Panc1 (cell line): ENCODE results near the gene C1QTNF12.

Experiments used
- CTCF ChIP-seq: fragments of 450-650 bp; IDR thresholded peaks from 2 replicates; pipeline ENCODE4 v1.5.1; 2017; ENCODE audit warnings: mild to moderate bottlenecking
- POLR2AphosphoS5 ChIP-seq: IDR thresholded peaks from 2 replicates; pipeline ENCODE4 v1.6.1; 2012; ENCODE audit warnings: mild to moderate bottlenecking, low read depth, low read length, moderate library complexity
- REST ChIP-seq, 2 experiments: IDR thresholded peaks; 2 replicates each; pipeline ENCODE4 v1.6.1; 2011 to 2012; ENCODE audit warnings: low read depth in 2 of 2, control low read depth in 1 of 2, low read length in 1 of 2, mild to moderate bottlenecking in 1 of 2, moderate library complexity in 1 of 2; ENCODE audit not compliant: insufficient read depth in 1 of 2
- SIN3A ChIP-seq: IDR thresholded peaks from 2 replicates; pipeline ENCODE4 v1.6.1; 2012; ENCODE audit warnings: low read depth, mild to moderate bottlenecking, low read length, moderate library complexity, borderline replicate concordance; ENCODE audit not compliant: insufficient read depth

- no peak for TF ChIP-seq CTCF
- TF ChIP-seq SIN3A = 0 out of 2 replicates have a peak, but pooled peaks have one; percentile 4
- TF ChIP-seq REST (IDR thresholded peaks at IDR 0.05; ENCODE audit: insufficient read depth in 1 of 2, low read depth in 2 of 2, low read length in 1 of 2) = 0 out of 4 replicates have a peak, but pooled peaks of 1 of the 2 experiments have one; percentile 18
- no peak; the same call in 1 of the 2 replicates for TF ChIP-seq POLR2AphosphoS5
Observed at GRCh38 chr1:1237874-1238701, 8.4 kb downstream of the C1QTNF12 start.
